Lower lobe of right lung (tissue), 2 donors: ENCODE measurements around the gene SYT8. TPM values are rescaled to one million over a fixed set of nuclear protein-coding genes. Genes with fewer than 3 reads are reported as not detected.

Experiments
- ATAC-seq, 2 donors: fragments of 200-7000 bp; cut with Tn5 transposase; one replicate each; pipeline ENCODE4 v1.9.1; 2020 to 2022; ENCODE audit warnings: mild to moderate bottlenecking in 2 of 2, moderate library complexity in 2 of 2
- DNase-seq: peaks from one replicate; pipeline ENCODE4 v3.0.0-alpha.2; 2020
- H3K27ac ChIP-seq: fragments of 200-600 bp; one replicate; pipeline ENCODE4 v1.8.0; 2022
- H3K27me3 ChIP-seq: fragments of 200-600 bp; one replicate; pipeline ENCODE4 v1.8.0; 2022; ENCODE audit warnings: low read depth
- H3K36me3 ChIP-seq: fragments of 200-600 bp; one replicate; pipeline ENCODE4 v1.8.0; 2022; ENCODE audit warnings: mild to moderate bottlenecking
- H3K4me1 ChIP-seq: fragments of 200-600 bp; one replicate; pipeline ENCODE4 v1.8.0; 2022
- H3K4me3 ChIP-seq: fragments of 200-600 bp; one replicate; pipeline ENCODE4 v1.8.0; 2022; ENCODE audit warnings: mild to moderate bottlenecking
- H3K9me3 ChIP-seq: fragments of 200-600 bp; one replicate; pipeline ENCODE4 v1.8.0; 2022
- intact Hi-C: fragments of 100-400 bp; cut with DNase I; formaldehyde crosslinking; loops from one replicate; pipeline ENCODE4 v1.11.0; 2022
- total RNA-seq: library from RNA; stranded (reverse); fragmentation: NEBNext Ultra II Directional; extraction: Animal tissue kit (Norgen Biotek cat#: 25700); gene quantifications from one replicate; pipeline ENCODE4 v1.2.1, GENCODE V29; 2021
- TF ChIP-seq, protein P1 (sequence below): fragments of 200-600 bp; IDR thresholded peaks from one replicate; pipeline ENCODE4 v1.8.0; 2022; ENCODE audit warnings: antibody characterized with exemption, mild to moderate bottlenecking
- donor health status: DM: no; HTN: yes; CAD: no; lungs with severe emphysema.

SYT8 gene
- total RNA-seq, 1 donor from 2014 or later: 18.5 TPM

DNA sequence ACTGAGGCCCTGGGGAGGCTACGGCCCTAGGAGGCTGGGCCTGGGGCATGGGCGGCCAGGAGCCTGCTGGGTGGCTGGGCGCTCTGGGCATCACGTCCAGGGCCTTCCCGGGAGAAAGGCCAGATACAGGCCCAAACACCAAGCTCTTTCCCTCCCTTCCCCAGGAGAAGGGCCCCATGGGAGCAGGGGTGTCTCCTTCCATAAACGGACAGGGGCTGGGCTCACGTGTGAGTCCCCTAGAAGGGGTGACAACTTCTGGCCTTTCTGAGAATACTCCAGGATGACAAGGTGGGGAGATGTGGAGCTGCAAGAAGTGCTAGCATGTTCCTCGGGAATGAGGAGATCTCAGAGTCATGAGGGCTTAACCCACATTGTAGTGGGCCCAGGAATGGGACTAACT is 19.5 kb upstream of the SYT8 start:
- DNase-seq: no peak

DNA sequence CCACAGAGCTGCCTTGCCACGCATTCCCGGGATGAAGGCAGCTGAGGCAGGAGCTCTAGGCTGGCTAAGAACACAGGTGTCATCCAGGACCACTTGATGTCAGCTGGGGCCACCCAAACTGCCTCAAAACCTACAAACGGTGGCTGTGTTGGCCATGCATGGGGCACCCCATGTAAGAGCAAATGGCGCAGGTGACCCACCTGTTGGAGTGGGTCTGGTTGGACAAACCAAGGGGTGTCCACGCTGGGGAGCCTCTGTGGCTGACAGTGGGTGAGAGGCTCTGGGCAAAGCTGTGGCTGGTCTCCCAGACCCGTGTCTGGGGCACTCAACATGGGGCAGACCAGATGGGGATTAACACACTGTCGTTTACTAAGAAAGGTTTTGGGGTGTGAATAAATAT is 19.0 kb upstream of the SYT8 start:
- Histone ChIP-seq H3K27me3 (peaks cover 21% of the 10 kb centered on the region), H3K9me3 (peaks cover 9% of the 10 kb centered on the region), H3K4me1 (no peaks in the 10 kb centered on the region), H3K36me3 (no peaks in the 10 kb centered on the region), H3K27ac (no peak overlapping the region), H3K4me3 (no peak overlapping the region)
- intact Hi-C loops: no loop called here
- TF ChIP-seq, protein P1, sequence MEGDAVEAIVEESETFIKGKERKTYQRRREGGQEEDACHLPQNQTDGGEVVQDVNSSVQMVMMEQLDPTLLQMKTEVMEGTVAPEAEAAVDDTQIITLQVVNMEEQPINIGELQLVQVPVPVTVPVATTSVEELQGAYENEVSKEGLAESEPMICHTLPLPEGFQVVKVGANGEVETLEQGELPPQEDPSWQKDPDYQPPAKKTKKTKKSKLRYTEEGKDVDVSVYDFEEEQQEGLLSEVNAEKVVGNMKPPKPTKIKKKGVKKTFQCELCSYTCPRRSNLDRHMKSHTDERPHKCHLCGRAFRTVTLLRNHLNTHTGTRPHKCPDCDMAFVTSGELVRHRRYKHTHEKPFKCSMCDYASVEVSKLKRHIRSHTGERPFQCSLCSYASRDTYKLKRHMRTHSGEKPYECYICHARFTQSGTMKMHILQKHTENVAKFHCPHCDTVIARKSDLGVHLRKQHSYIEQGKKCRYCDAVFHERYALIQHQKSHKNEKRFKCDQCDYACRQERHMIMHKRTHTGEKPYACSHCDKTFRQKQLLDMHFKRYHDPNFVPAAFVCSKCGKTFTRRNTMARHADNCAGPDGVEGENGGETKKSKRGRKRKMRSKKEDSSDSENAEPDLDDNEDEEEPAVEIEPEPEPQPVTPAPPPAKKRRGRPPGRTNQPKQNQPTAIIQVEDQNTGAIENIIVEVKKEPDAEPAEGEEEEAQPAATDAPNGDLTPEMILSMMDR: no peak
- ATAC-seq (no peak), DNase-seq (no peak)

More for the DNA sequence above, 19.5 kb upstream of the SYT8 start:
- Histone ChIP-seq H3K4me3 (no peak overlapping the region), H3K27ac (no peak overlapping the region), H3K4me1 (no peaks in the 10 kb centered on the region), H3K27me3 (peaks cover 21% of the 10 kb centered on the region), H3K36me3 (no peaks in the 10 kb centered on the region), H3K9me3 (peaks cover 9% of the 10 kb centered on the region)
- TF ChIP-seq, protein P1: no peak
- intact Hi-C loops: no loop called here
- no peak for ATAC-seq

DNA sequence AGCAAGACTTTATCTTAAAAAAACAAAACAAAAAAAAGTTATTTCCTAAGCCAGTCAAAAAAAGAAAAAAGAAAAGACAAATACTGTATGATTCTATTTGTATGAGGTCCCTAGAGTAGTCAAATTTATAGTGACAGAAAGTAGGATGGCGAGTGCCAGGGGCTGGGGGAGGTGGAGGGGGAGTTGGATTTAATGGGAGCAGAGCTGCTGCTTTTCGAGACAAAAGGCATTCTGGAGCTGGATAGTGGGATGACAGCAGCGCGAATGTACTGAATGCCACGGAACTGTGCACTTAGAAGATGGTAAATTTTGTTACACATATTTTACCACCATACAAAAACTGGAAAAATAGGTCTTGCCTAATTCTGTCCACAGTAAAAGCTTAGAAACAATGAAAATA is 17.8 kb upstream of the SYT8 start:
- Histone ChIP-seq H3K27me3 (peaks cover 21% of the 10 kb centered on the region), H3K4me1 (no peaks in the 10 kb centered on the region), H3K27ac (no peak overlapping the region), H3K9me3 (peaks cover 9% of the 10 kb centered on the region), H3K4me3 (no peak overlapping the region), H3K36me3 (no peaks in the 10 kb centered on the region)
- TF ChIP-seq, protein P1: no peak
- ATAC-seq (no peak), DNase-seq (no peak)
- intact Hi-C loops: no loop called here

DNA sequence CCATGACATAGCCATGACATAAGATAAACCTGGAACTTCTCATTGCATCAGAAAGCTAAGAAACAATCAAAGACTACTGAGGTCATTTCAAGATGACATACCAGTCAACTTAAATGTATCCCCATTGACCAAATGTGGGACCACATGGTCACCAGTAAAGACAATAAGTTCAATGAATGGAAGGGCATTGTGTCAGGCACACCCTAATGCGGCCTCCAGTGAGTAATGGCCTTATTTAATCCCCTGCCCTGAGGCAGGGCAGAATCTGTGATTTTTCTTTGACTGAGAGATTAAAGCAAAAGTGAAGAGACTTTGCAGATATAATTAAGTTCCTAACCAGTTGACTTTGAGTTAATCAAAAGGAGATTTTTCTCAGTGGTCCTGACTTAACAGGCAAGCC is 17.3 kb upstream of the SYT8 start:
- TF ChIP-seq, protein P1: no peak
- intact Hi-C loops: no loop called here
- DNase-seq (no peak), ATAC-seq (no peak)
- peaks cover 9% of the 10 kb centered on the region for H3K9me3 ChIP-seq
- no peak overlapping the region for H3K4me3 ChIP-seq
- H3K36me3 ChIP-seq: no peaks in the 10 kb centered on the region
- no peaks in the 10 kb centered on the region for H3K4me1 ChIP-seq
- peaks cover 21% of the 10 kb centered on the region for H3K27me3 ChIP-seq
- no peak overlapping the region for H3K27ac ChIP-seq

DNA sequence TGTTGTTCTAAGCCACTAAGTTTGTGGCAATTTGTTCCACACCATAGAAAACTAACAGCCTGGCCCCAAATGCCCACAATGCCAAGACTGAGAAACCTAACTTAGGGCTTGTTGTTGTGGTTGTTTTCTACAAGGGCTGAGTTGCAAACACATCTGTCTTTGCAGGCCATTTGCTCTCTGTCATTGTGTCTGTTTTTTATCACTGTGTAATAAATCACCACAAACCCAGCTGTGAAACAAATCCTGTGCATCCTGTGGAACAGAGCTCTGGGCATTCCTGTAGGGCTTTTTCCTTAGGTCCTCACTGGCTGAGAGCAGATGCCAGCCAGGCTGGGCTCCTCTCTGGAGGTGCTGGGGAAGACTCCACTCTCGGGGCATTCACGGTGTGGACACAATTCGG is 15.7 kb upstream of the SYT8 start:
- H3K27ac ChIP-seq: no peak overlapping the region
- intact Hi-C loops: no loop called here
- no peak overlapping the region for H3K4me3 ChIP-seq
- no peaks in the 10 kb centered on the region for H3K36me3 ChIP-seq
- ATAC-seq (no peak), DNase-seq (no peak)
- TF ChIP-seq, protein P1: no peak
- peaks cover 12% of the 10 kb centered on the region for H3K27me3 ChIP-seq
- H3K4me1 ChIP-seq: no peaks in the 10 kb centered on the region
- H3K9me3 ChIP-seq: peaks cover 9% of the 10 kb centered on the region
